Activated T-cell treated with anti-CD3 and anti-CD28 coated beads for 1 hour (primary cell): ENCODE measurements around the gene IWS1.
"Not testable (repeated sequence)": the region's sequence is repeated elsewhere in the genome, so short reads cannot be mapped to it uniquely, and the experiment has no call there.

ENCODE experiments used
- DNase-seq: peaks from one replicate; pipeline ENCODE4 v3.0.0-alpha.2; 2020; ENCODE audit warnings: low read depth

IWS1 gene

DNA sequence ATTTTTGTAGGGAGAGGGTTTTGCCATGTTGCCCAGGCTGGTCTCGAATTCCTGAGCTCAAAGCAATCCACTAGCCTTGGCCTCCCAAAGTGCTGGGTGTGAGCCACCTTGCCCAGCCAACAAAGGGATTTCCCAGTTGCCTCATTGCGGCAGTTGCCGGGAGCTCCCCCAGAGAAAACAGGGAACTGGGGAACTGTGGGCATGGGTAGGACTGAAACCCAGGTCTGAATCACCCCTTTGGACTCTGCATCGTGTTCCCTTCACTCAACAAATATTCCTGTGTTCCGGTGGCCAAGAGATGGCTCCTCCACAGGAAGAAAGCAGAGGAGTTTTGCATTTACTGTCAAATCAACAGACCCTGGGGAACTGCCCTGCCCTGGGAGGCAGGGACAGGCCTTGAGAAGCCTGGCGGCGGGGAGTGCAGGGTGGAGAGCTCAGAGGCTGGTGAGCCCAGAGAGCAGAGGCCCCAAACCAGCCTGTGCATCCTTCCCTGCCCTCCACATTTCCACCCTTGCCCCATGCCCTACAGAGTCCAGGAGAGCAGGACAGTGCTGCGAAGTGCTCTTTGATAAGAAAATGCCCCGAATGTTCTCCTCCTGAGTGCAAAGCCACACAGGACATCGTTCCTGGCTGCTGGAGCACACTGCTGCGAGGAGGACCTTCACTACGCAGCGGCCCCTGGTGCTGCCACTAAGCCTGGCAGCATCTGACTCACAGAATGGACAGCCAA is 34.1 kb upstream of the IWS1 start:
- DNase-seq = no peak

DNA sequence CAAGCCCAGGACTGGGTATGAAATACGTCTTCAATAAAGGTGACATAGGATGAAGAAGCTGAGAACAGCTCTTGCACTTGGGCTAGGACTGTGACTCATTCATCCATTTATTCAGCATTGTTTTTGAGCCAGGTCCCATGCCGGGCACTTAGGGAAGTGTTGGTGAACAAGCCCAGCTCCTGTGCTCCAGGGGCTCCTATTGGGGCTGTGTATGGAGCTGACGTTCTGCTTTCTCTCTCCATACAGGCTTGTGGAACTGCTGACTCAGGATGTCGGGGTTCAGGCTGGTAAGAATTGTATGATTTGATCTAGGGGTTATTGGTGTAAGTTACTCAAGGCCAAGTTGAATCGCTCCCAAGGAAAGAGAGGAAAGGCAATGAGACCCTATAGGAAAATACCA is 33.2 kb upstream of the IWS1 start:
- no peak for DNase-seq

DNA sequence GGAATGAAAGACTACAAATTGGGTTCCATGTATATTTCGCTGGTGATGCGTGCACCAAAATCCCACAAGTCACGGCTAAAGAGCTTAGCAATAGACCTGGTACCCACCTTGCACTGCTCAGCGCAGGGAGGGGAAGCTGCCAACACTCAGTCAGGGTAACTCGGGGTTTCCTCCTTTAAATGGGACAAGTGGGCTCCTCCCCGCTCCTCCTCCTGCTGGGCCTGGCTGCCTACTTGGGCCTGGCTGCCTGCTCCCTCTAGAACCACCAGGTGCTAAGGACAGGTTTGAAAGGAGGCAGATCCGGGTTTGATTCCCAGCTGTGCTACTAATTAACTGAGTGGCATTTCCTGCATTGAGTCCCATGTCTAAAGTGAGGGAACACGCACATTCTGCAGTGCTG is 32.6 kb upstream of the IWS1 start:
- DNase-seq = no peak

DNA sequence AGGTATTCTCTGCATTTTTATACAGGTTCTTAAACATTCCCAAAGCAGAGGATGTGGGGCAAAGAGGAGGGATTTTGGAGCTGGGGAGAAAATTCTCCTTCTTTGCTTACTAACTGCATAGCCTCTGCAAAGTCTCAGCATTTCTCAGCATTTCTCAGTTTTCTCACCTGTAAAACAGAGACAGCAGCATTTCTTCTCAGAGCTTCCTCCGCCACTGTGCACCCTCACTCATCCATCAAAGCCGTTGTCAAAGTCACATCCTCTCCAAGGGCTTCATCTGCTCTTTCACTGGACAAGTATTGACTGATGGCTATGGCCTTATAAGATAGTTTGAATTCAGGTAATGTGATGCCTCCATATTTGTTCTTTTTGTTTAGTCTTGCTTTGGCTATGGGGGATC is 26.6 kb upstream of the IWS1 start:
- no peak for DNase-seq

DNA sequence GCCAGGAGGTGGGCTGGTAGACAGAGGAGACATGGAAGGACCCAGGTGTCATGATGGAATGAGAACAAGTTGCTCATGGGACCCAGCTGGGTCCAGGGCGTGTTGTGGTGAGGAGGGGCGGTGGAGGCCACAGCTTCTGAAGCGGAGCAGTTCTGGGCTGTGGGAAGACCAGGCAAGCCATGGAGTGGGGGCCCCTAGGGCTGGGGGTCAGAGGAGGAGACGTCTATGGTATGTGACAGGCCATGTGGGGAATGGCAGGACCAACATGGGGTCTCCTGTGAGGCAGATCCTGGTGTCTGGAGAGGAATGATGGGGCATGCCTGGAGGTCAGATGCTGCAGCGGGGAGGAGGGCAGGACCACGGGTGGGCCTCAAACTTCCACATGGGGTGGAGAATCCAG is 26.0 kb upstream of the IWS1 start:
- DNase-seq = no peak

DNA sequence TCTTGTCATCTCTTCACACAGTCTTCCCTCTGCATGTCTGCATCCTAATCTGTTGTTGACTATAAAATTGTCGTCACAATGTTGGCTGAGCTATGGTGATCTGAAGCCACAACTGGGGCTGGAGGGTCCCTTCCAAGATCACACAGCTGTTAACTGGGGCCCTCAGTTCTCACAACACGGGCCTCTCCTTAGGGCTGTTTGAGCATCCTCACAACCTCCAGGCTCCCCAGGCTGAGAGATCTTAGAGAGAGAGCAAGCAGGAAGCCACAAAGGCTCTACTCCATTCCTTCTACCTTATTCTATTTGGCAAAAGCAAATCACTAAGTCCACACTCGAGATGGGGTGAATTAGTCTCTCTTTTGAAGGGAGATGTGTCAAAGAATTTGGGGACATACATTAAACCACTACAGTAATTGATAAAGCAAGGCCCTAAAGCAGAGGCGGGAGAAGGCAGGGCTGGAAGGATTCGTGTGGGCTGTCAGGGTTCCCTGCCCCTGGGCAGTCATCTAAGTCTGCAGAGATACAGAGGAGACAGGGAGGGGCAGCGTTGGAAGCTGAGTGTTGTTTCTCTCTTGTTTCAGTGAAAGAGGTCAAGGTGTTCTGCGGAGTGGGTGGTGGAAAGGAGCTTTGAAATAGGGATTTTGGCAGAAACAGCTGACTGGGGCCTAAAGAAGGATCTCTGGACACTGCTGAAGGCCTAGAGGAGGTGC is 25.1 kb upstream of the IWS1 start:
- DNase-seq = no peak

DNA sequence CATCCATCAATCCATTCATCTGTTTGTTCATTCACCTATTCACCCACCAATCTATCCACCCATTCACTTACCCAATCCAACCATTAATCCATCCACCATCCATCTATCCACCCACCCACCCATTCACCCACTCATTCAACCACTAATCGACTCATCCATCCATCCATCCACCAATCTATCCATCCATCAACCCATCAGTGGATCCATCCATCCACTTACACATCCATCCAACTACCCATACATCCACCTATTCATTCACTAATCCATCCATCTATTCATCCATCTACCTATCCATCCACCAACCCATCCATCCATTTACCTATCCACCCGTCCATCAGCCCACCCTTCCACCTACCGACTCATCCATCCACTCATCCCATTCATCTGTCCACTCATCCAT is 20.5 kb upstream of the IWS1 start:
- DNase-seq = no peak

DNA sequence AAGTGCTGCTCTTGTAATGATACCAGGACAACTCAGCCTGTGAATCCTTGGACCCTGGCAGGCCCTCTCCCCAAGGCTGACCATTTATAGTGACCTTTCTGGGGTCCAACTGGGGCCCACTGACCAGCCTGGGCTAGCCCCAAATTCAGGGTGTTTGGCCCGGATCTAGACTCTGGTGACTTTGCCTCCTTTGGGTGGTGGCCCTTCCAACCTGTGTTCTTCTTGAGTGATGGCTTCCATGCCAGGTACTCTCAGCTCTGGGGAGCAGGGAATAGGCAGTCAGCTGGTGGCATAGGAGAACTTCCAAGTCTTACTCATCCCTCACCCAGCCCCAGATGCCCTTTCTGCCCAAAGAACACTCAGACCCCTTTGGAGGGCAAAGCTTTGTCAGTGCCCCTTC is 19.5 kb upstream of the IWS1 start:
- DNase-seq = no peak

DNA sequence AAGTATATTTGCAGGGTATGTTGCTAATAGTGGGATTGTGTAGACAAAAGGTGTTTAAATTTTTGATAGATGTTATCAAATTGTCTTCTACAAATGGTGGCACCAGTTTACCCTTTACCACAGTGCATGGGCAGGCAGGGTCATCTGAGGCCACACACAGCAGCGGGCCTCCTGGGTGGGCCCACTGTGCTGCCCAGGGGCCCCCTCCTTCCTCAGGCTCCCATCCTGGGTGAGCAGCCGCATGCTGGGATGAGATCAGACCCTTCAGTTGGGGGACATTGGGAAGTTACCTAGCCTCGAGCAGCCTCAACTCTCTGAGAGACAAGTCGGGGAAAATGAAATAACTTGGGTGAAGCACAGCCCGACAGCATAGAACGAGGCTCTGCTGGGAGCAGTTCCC is 18.9 kb upstream of the IWS1 start:
- DNase-seq = no peak

DNA sequence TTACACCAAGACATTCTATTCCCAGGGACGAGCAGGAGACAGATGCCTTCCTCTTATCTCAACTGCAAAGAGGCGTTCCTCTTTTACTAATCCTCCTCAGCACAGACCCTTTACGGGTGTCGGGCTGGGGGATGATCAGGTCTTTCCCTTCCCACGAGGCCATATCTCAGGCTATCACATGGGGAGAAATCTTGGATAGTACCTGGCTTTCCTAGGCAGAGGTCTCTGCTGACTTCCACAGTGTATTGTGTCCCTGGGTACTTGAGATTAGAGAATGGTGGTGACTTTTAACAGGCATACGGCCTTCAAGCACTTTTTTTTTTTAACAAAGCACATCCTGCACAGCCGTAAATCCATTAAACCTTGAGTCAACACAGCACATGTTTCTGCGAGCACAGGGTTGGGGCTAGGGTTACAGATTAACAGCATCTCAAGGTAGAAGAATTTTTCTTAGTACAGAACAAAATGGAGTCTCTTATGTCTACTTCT is 16.8 kb upstream of the IWS1 start:
- DNase-seq = not testable (repeated sequence)

DNA sequence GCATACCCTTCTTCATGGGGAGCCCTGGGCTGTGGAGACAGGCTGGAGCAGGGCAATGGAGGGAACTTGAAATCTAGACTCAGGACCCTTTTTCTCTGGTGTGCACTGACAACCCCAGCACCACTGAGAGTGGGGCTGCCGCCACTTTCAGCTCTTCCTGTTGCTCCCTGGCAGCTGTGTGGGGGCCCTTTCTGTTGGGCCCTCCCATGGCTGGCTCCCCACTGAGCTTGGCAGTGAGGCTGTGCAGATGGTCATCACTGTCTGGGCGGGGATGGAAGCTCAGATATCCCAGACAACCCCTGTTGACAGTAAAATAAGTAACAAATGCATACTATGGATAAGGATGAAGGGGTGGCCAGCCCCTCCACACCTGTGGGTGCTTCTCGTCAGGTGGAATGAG is 15.9 kb upstream of the IWS1 start:
- DNase-seq = no peak

DNA sequence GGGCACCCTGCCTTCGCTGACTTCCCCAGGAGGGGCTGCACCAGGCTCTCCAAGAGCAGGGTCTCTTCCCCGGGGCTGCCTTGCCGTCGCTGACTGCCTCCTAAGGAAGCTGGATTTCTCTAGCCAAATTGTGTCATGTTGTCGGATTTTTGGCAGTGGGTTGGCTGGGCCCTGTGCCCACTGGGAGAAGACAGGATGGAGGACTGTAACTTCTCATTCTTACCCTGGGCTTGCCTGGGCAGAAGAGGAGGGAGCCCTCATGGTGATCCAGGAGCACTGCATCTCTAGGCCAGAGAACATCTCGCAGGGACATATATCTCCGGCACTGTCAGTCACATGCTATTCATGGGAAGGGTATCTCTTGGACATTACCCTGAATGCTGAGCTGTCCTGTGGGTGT is 15.5 kb upstream of the IWS1 start:
- no peak for DNase-seq

DNA sequence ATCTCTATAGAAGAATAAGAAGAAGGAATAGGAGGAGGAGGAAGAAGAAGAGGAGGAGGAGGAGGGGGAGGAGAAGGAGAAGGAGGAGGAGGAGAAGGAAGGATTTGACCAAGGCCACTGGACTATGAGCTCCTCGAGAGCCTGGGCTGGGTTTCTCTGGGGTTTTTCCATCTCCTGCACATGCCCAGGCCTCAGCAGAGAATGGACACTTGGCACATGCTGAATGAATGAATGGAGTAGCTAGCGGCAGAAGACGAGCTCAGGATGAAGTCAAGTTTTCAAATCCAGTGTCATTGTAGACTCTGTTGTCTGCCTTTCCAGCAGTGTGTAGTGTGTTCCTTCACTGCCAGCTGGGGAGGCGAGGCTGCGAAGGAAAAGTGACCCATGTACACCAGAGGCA is 11.4 kb upstream of the IWS1 start:
- no peak for DNase-seq

DNA sequence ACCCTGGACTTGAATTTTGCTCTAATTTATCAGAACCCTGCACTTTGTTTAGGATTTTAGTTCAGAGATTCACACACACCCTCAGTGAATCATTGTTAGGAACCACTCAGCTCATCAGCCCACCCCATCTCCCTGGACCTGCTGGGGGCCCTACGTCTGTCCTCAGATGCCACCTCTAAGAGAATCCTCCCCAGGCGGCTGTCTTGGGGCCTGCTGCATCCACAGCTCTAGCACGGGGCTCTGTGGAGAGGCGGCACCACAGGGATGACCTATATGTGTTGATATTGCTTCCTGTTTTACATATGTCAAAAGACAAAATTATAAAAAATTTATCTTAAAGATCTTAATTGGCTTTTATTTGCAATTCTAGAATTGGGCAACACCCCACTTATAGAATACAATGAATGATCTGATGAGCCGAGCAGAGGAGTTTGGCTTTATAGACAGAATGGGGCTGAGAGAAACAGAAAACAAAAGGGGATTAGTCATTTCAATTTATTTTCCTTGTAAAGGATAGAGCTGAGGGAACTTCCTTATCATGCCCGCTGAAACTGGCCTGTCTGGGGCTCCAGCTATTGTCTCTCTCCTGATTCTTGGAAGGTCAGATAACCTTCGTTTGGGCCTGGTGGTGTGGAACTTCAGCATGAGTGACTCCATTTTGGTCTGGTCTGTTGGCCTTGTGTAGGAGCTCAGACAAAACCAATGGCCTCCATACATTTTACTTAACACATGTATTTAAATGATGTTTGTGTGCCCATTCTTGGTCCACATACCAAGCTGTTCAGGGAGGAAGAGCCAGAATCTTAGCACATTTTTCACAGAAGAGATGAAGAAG is 10.6 kb upstream of the IWS1 start:
- DNase-seq = no peak

DNA sequence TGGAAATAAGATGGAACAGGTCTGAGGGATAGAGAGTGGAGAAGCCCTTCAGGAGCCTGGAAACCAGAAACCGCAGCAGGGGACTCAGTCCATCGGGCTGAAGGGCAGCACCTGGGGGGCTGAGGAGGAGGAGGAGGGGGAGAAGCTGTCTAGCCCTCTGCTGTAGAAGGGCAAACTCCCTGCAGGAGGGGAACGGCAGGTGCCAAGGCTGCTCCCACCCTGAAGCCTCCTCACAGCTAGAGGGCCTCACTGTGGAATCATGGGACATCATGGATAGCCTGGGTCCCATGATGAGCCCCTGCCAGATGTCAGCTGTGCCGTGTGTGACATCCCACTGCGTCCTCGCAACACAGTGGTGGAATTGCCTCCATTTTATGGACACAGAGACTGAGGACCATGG is 9.6 kb upstream of the IWS1 start:
- no peak for DNase-seq

DNA sequence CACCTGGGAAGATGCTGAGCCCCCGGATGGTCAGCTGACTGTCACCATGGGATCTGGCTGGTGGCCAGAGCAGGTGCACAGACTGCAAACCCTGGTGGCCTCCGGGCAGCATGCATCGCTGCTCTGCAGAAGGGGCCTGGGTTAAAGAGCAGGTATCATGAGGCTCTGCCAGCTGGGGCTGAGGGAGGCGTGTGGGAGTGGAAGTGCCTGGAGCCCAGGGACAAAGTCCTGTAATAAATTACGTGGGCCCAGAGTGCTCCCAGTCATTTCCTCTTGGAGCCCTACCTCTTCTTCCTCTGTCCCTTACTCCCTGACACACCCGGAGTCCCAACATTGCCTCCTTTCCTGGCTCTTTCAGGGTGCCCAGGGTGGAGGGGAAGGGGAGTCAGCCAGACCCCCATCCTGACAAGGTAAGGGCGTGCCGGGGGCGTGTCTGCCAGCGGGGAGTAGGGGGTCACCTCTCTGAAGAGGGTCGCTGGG is 9.2 kb upstream of the IWS1 start, which contains the start of gene MYO7B:
Gene MYO7B (plus strand): TSS at position 262 of the 480 bp plus-strand sequence. CDS start 24,040 bp downstream, outside the sequence.
- DNase-seq = no peak

DNA sequence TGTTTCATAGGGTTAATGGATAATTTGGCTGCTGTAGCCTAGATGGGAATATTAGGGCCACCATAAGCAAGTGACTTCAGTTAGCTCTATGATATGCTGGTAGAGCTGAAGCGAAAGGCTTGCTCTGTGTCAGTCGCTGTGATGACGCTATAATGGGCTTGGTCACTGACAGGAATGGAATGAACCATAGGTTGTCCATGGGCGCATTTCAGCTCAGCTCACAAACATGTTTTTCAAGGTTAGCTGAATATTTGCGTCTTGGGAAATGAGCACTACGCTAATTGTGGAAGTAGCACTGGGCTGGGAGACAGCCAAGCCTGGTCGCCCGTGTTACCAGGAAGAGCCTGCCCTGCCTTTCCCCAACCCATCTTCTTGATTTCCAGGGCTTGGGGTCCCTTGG is 6.0 kb upstream of the IWS1 start:
- DNase-seq = no peak

DNA sequence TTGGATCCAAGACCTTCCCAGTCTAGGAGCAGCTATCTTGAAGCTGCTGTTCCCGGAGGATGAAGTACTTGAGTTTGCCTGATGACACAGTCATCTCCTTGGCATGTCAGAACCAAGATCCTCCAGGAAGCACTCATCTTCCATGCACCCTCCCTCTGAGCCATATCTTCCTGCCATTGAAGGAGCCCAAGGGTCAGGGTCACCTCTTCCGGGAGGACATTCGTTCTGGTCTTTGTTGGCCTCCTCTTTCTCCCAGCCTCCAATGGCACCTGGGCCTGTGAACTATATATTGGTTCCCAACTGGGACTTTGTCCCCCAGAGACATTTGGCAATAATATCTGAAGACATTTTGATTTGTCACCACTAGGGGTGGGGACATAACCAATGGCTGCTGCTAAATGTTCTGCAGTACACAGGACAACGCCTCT is 4.9 kb upstream of the IWS1 start:
- no peak for DNase-seq

DNA sequence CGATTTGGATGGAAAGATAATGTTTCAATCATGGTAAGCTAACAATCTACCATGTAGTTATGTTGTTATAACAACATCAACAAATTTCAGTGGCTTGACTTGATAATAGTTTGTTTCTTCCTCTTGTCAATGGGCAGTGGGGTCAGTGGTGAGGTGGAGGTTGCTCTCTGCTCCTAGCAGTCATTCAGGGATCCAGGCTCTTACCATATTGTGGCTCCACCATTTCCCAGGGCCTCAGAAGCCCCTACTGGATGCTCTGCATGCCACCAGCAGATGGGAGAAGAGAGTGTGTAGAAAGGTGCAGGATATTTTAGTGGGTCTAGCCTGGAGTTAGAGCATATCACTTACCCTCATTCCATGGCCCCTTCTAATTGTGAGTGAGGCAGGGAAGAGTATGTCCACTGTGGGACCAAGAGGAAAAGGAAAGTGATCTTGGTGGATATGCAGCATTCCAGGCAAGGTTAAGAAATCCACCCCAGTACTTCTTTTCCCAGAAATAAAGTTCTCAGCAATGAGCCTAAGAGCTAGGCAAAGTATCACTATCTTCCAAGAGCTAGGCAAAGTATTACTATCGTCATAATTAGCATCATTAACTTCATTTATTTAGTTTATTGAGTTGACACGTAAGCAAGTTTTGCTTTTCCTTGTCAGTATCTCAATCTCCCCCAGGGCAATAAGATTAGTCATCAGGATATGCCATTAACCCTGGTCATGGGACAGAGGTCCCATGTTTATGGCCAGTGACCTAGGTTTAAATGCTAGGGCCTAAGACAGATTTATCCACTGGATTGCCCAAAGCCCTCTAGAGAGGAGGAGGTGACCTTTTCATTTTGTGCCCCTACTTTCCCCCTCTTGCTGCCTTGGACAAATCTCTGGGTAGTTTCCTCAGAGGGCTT is 4.2 kb upstream of the IWS1 start:
- DNase-seq = no peak

DNA sequence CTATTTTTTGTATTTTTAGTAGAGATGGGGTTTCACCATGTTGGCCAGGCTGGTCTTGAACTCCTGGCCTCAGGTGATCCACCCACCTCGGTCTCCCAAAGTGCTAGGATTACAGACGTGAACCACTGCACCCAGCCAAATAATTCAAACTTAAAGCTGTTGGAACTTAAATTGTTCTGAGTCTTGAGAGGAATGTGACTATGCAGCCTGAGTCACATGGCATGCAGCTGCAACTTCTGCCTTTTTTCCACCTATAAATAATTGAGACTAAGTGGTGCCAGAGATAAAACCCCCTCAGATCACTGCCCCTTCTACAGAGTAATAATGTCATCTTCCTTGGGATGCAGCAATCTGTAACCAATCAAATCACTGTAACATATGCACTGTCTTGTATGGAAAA is 3.1 kb upstream of the IWS1 start:
- DNase-seq = not testable (repeated sequence)

DNA sequence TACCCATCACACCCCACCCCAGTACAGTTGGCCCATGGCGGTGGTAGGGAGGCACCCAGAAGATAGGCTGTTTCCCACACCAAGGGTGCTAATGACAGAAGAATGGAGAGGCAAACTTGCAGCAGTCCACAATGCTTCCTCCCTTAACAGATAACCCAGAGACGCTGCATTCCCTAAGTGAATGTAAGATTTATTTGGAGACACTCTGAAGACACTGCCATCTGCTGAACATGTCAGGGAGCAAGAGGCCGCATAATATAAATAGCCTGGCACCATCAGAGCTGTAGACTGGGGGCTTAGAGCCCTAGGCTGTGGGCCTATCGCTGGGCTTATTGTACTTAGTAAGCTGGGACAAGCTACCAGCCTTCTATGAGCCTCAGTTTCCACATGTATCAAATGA is 2.2 kb upstream of the IWS1 start:
- DNase-seq = no peak
